Esophagus muscularis mucosa (tissue), 4 donors: ENCODE results near the gene RGPD8. TPM values are rescaled to one million over a fixed set of nuclear protein-coding genes. Genes with fewer than 3 reads are reported as not detected.

ENCODE experiments used
- DNase-seq: peaks from one replicate; pipeline ENCODE4 v3.0.0-alpha.2; 2017; ENCODE audit errors: extremely low spot score
- H3K27ac ChIP-seq, 4 donors: fragments of 200-600 bp; sonication (generic); replicated peaks in 1 of 4; 1 replicate in 3 of 4; 2 replicates in 1 of 4; pipeline ENCODE4 v1.5.1; 2016 to 2019; ENCODE audit warnings: mild to moderate bottlenecking in 1 of 4
- H3K27me3 ChIP-seq, 4 donors: fragments of 200-600 bp; sonication (generic); one replicate each; pipeline versions ENCODE4 v1.5.1 to v1.6.0; 2016 to 2019
- H3K36me3 ChIP-seq, 4 donors: fragments of 200-600 bp; sonication (generic); one replicate each; pipeline ENCODE4 v1.5.1; 2016 to 2019
- H3K4me1 ChIP-seq, 4 donors: fragments of 200-600 bp; sonication (generic); one replicate each; pipeline ENCODE4 v1.5.1; 2016 to 2019
- H3K4me3 ChIP-seq, 4 donors: fragments of 200-600 bp; sonication (generic); 1 replicate in 2 of 4; 2 replicates in 2 of 4; pipeline ENCODE4 v1.5.1; 2016 to 2019; ENCODE audit warnings: mild to moderate bottlenecking in 4 of 4, moderate library complexity in 1 of 4
- H3K9me3 ChIP-seq, 4 donors: fragments of 200-600 bp; sonication (generic); 1 replicate in 3 of 4; 2 replicates in 1 of 4; pipeline ENCODE4 v1.5.1; 2016 to 2019
- EP300 ChIP-seq: sonication (generic); formaldehyde crosslinking; IDR thresholded peaks from one replicate; pipeline ENCODE4 v1.6.1; 2017; ENCODE audit warnings: antibody characterized with exemption
- POLR2A ChIP-seq: fragments of 450-650 bp; IDR thresholded peaks from one replicate; pipeline ENCODE4 v1.6.1; 2017; ENCODE audit warnings: antibody characterized with exemption, moderate library complexity, mild to moderate bottlenecking, low read depth
- POLR2AphosphoS5 ChIP-seq, 2 donors: sonication (generic); formaldehyde crosslinking; IDR thresholded peaks; one replicate each; pipeline ENCODE4 v1.6.1; 2017; ENCODE audit warnings: antibody characterized with exemption in 2 of 2
- WGBS: methylation state at CpG from one replicate; pipeline ENCODE4 v1.1.5; 2018; 5-methylcytosine and 5-hydroxymethylcytosine counted together
- intact Hi-C: fragments of 100-400 bp; cut with DNase I; formaldehyde crosslinking; loops from one replicate; pipeline ENCODE4 v1.15.1; 2023
- total RNA-seq, 4 donors: library from RNA; depleted of rRNA; stranded (reverse); fragments of >200 nt; gene quantifications; one replicate each; pipeline versions ENCODE4 v1.1.0 to v1.2.1, GENCODE V29; 2016
- TF ChIP-seq, protein P1 (sequence below), 3 experiments: fragments of 200-600 bp in 2 of 3; fragments of 450-650 bp in 1 of 3; sonication (generic) in 2 of 3; IDR thresholded peaks; one replicate each; pipeline ENCODE4 v1.5.1; 2017 to 2019; ENCODE audit warnings: antibody characterized with exemption in 3 of 3, mild to moderate bottlenecking in 2 of 3, moderate library complexity in 1 of 3

Gene RGPD8
- total RNA-seq, 4 donors from 2014 or later, result 11.6 to 24.5 (median 15.3) TPM

- Histone ChIP-seq H3K9me3 (no peaks in the 10 kb centered on the region), H3K4me1 (no peaks in the 10 kb centered on the region), H3K36me3 (no peaks in the 10 kb centered on the region), H3K4me3 (no peak overlapping the region), H3K27me3 (no peaks in the 10 kb centered on the region), H3K27ac (no peak overlapping the region)
- DNase-seq, result no peak
- TF ChIP-seq, protein P1, sequence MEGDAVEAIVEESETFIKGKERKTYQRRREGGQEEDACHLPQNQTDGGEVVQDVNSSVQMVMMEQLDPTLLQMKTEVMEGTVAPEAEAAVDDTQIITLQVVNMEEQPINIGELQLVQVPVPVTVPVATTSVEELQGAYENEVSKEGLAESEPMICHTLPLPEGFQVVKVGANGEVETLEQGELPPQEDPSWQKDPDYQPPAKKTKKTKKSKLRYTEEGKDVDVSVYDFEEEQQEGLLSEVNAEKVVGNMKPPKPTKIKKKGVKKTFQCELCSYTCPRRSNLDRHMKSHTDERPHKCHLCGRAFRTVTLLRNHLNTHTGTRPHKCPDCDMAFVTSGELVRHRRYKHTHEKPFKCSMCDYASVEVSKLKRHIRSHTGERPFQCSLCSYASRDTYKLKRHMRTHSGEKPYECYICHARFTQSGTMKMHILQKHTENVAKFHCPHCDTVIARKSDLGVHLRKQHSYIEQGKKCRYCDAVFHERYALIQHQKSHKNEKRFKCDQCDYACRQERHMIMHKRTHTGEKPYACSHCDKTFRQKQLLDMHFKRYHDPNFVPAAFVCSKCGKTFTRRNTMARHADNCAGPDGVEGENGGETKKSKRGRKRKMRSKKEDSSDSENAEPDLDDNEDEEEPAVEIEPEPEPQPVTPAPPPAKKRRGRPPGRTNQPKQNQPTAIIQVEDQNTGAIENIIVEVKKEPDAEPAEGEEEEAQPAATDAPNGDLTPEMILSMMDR (IDR thresholded peaks at IDR 0.05), result no peak
- TF ChIP-seq POLR2AphosphoS5 (IDR thresholded peaks at IDR 0.05), result no peak
- no peak for TF ChIP-seq POLR2A
- TF ChIP-seq EP300, result no peak
- WGBS, result 79% methylated on average over 9 of the region's 9 CpGs
- intact Hi-C loops, result no loop called here
These were observed 92.8 kb downstream of the RGPD8 start for GRCh38 chr2:112340475-112341267.

GRCh38 chr2:112339986-112340385, 93.5 kb downstream of the RGPD8 start:
- no peak overlapping the region for H3K4me3 ChIP-seq
- H3K27ac ChIP-seq, result no peak overlapping the region
- H3K36me3 ChIP-seq, result no peaks in the 10 kb centered on the region
- H3K4me1 ChIP-seq, result no peaks in the 10 kb centered on the region
- WGBS, result 77% methylated on average over 2 of the region's 2 CpGs
- DNase-seq, result no peak
- intact Hi-C loops, result no loop called here
- H3K27me3 ChIP-seq, result no peaks in the 10 kb centered on the region
- TF ChIP-seq EP300, result no peak
- TF ChIP-seq POLR2A, result no peak
- TF ChIP-seq, protein P1 (IDR thresholded peaks at IDR 0.05), result no peak
- no peak for TF ChIP-seq POLR2AphosphoS5 (IDR thresholded peaks at IDR 0.05)
- H3K9me3 ChIP-seq, result no peaks in the 10 kb centered on the region

DNA sequence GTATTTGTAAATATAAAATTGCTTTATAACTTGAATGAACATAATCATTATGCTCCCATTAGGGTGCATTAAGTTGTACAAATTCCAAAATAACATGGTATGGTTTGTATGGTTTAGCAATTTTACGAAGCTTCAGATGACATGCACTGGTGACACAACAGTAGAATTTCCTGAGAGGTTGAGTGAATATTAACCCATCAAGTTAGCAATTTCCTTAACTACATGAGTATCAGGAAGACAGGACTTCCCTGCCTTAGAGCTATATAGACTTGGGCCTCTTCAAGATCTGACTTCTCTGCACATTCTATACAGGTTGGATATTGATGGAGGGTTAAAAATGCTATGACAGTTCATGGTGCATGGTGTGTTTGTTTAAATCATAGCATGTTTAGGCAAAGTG, 97.8 kb downstream of the RGPD8 start:
- 93% methylated on average over 1 of the region's 1 CpG for WGBS
- TF ChIP-seq EP300 (no peak), POLR2AphosphoS5 (IDR thresholded peaks at IDR 0.05) (no peak), POLR2A (no peak)
- TF ChIP-seq, protein P1 (IDR thresholded peaks at IDR 0.05), result no peak
- intact Hi-C loops, result no loop called here
- Histone ChIP-seq H3K4me1 (no peaks in the 10 kb centered on the region), H3K27me3 (no peaks in the 10 kb centered on the region), H3K27ac (no peak overlapping the region), H3K4me3 (no peak overlapping the region), H3K36me3 (peaks cover 5 to 15% (median 14%) of the 10 kb centered on the region in 4 donors), H3K9me3 (no peaks in the 10 kb centered on the region)
- no peak for DNase-seq

DNA sequence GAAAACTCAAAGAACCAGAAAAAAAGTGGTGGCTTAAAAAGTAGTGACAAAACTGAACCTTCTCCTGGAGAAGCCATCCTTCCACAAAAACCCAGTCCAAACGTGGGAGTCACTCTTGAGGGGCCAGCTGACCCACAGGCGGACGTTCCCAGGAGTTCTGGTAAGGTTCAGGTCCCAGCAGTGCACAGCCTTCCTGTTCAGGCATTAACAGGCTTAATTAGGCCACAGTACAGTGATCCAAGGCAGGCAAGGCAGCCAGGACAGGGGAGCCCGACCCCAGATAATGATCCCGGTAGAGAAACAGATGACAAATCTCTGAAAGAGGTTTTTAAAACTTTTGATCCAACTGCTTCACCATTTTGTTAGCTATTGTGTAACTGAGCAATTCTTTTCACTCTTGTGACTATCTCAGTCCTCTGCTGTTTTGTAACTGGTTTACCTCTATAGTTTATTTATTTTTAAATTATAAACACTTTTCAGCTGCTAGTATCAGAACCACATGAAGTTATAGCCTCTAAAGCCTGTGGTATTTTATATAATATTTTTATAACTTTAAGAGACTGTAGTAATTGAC, 101.2 kb downstream of the RGPD8 start:
- Histone ChIP-seq H3K27me3 (no peaks in the 10 kb centered on the region), H3K9me3 (no peaks in the 10 kb centered on the region), H3K4me3 (no peak overlapping the region), H3K4me1 (no peaks in the 10 kb centered on the region), H3K36me3 (peaks cover 8 to 47% (median 26%) of the 10 kb centered on the region in 4 donors), H3K27ac (no peak overlapping the region)
- TF ChIP-seq, protein P1 (IDR thresholded peaks at IDR 0.05), result no peak
- no peak for DNase-seq
- WGBS, result 80% methylated on average over 5 of the region's 5 CpGs
- intact Hi-C loops, result no loop called here
